Mesenchymal stem cell (in vitro differentiated cells and primary cell): Measurements from ENCODE around the gene CYP3A4.
"Not testable (repeated sequence)": the region's sequence is repeated elsewhere in the genome, so short reads cannot be mapped to it uniquely, and the experiment has no call there.

ENCODE experiments used
- DNase-seq: peaks from one replicate; pipeline ENCODE4 v3.0.0-alpha.2; 2013
- H2AFZ ChIP-seq: one replicate; pipeline ENCODE4 v1.6.1; 2013; ENCODE audit warnings: low read depth, mild to moderate bottlenecking, control low read depth, inconsistent platforms, low read length, moderate library complexity
- H2AK5ac ChIP-seq: 2 replicates; pipeline ENCODE4 v1.6.1; 2013; ENCODE audit warnings: low read length, moderate library complexity, mild to moderate bottlenecking, inconsistent platforms; ENCODE audit not compliant: severe bottlenecking
- H2BK120ac ChIP-seq: one replicate; pipeline ENCODE4 v1.6.1; 2013; ENCODE audit warnings: low read depth, mild to moderate bottlenecking, inconsistent platforms, low read length, moderate library complexity
- H2BK12ac ChIP-seq, 2 experiments: one replicate each; pipeline ENCODE4 v1.6.1; 2013; ENCODE audit warnings: inconsistent platforms in 2 of 2, low read length in 2 of 2, mild to moderate bottlenecking in 2 of 2, moderate library complexity in 2 of 2, control low read depth in 1 of 2
- H2BK15ac ChIP-seq: one replicate; pipeline ENCODE4 v1.6.1; 2013; ENCODE audit warnings: mild to moderate bottlenecking, low read depth, inconsistent platforms; ENCODE audit not compliant: poor library complexity, severe bottlenecking
- H2BK5ac ChIP-seq: 2 replicates; pipeline ENCODE4 v1.6.1; 2013; ENCODE audit warnings: low read depth, mild to moderate bottlenecking, low read length, control low read depth, inconsistent platforms; ENCODE audit not compliant: poor library complexity, severe bottlenecking
- H3K14ac ChIP-seq, 2 experiments: one replicate each; pipeline ENCODE4 v1.6.1; 2013; ENCODE audit warnings: inconsistent platforms in 2 of 2, low read length in 2 of 2, control low read depth in 1 of 2, mild to moderate bottlenecking in 1 of 2, moderate library complexity in 1 of 2
- H3K18ac ChIP-seq, 2 experiments: one replicate each; pipeline ENCODE4 v1.6.1; 2013; ENCODE audit warnings: inconsistent platforms in 2 of 2, low read length in 2 of 2, control low read depth in 1 of 2, low read depth in 1 of 2, mild to moderate bottlenecking in 1 of 2
- H3K23ac ChIP-seq, 2 experiments: one replicate each; pipeline ENCODE4 v1.6.1; 2013; ENCODE audit warnings: inconsistent platforms in 2 of 2, low read length in 2 of 2, mild to moderate bottlenecking in 2 of 2, moderate library complexity in 2 of 2, control low read depth in 1 of 2
- H3K27ac ChIP-seq: 2 replicates; pipeline ENCODE4 v1.5.1; 2013; ENCODE audit warnings: mild to moderate bottlenecking, moderate library complexity, low read length, control low read depth, inconsistent platforms; ENCODE audit not compliant: poor library complexity, severe bottlenecking
- H3K27me3 ChIP-seq, 2 experiments: 2 replicates each; pipeline versions ENCODE4 v1.6.1 to v1.7.0; 2013; ENCODE audit warnings: low read length in 2 of 2, mild to moderate bottlenecking in 2 of 2, moderate library complexity in 2 of 2, control low read depth in 1 of 2, inconsistent platforms in 1 of 2; ENCODE audit not compliant: control insufficient read depth in 1 of 2, insufficient read depth in 1 of 2
- H3K36me3 ChIP-seq, 2 experiments: 2 replicates each; pipeline versions ENCODE4 v1.6.1 to v1.7.0; 2013; ENCODE audit warnings: low read length in 2 of 2, control low read depth in 1 of 2, inconsistent platforms in 1 of 2, low read depth in 1 of 2, mild to moderate bottlenecking in 1 of 2; ENCODE audit not compliant: insufficient read depth in 2 of 2, control insufficient read depth in 1 of 2
- H3K4ac ChIP-seq, 2 experiments: one replicate each; pipeline ENCODE4 v1.6.1; 2013; ENCODE audit warnings: inconsistent platforms in 2 of 2, low read length in 2 of 2, mild to moderate bottlenecking in 2 of 2, moderate library complexity in 2 of 2, control low read depth in 1 of 2, low read depth in 1 of 2
- H3K4me1 ChIP-seq: 2 replicates; pipeline ENCODE4 v1.6.1; 2013; ENCODE audit warnings: low read depth, low read length, control low read depth; ENCODE audit not compliant: control insufficient read depth, insufficient read depth
- H3K4me2 ChIP-seq: 2 replicates; pipeline ENCODE4 v1.6.1; 2013; ENCODE audit warnings: low read length, mild to moderate bottlenecking, inconsistent platforms; ENCODE audit not compliant: poor library complexity, severe bottlenecking
- H3K4me3 ChIP-seq, 2 experiments: 2 replicates each; pipeline versions ENCODE4 v1.5.1 to v1.7.0; 2013; ENCODE audit warnings: low read length in 2 of 2, mild to moderate bottlenecking in 2 of 2, control low read depth in 1 of 2, low read depth in 1 of 2; ENCODE audit not compliant: insufficient read depth in 1 of 2
- H3K79me1 ChIP-seq: replicated peaks from 2 replicates; pipeline ENCODE4 v1.6.1; 2013; ENCODE audit warnings: mild to moderate bottlenecking, control low read depth, low read length, inconsistent platforms; ENCODE audit not compliant: poor library complexity, severe bottlenecking
- H3K9ac ChIP-seq: 2 replicates; pipeline ENCODE4 v1.7.0; 2013; ENCODE audit warnings: mild to moderate bottlenecking, low read length, moderate library complexity
- H3K9me3 ChIP-seq: 2 replicates; pipeline ENCODE4 v1.7.0; 2013; ENCODE audit warnings: mild to moderate bottlenecking, low read length; ENCODE audit not compliant: control insufficient read depth
- H4K8ac ChIP-seq: one replicate; pipeline ENCODE4 v1.6.1; 2013; ENCODE audit warnings: inconsistent platforms, mild to moderate bottlenecking, low read length, moderate library complexity
- H4K91ac ChIP-seq: one replicate; pipeline ENCODE4 v1.6.1; 2013; ENCODE audit warnings: mild to moderate bottlenecking, low read length, inconsistent platforms
- WGBS: methylation state at CpG from one replicate; pipeline ENCODE4 v1.1.7; 2013; ENCODE audit warnings: mixed read lengths; 5-methylcytosine and 5-hydroxymethylcytosine counted together

The CYP3A4 gene

DNA sequence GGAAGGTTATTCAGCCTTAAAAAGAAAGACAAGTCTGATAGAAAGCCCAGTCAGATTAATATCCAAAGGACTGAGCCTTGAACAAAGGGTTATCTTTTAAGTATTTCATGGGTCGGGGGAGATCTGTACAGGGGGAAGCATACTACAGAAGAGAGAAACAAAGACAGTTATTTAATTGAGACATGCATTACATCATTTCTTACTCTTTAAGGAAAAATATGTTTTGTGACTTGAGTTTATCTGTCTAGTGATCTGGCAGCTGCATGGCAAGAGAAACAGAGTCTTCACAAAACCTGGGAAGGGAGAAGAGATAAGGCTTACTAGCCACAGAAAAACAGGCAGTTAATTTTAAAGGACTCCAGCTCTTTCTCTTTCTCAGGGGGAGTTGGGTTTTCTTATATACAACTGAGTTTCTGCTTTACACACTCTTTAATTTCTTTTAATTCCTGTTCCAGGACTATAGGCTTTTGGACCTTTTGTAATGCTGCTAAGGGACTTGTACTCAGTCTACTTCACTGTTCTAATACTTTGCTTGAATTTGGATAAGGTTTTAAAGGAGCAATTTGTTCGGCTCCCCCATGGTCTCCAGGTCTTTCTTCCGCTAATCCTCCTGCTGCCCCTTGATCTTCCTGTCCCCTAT, 23.0 kb upstream of the CYP3A4 start:
- Histone ChIP-seq H3K4me1 (no peaks in the 10 kb centered on the region), H2AFZ (no peak overlapping the region), H2AK5ac (no peak overlapping the region), H3K9ac (no peak overlapping the region), H3K27ac (no peak overlapping the region), H3K27me3 (peaks cover 6 to 7% of the 10 kb centered on the region in 2 experiments), H4K91ac (no peak overlapping the region), H3K36me3 (no peaks in the 10 kb centered on the region), H3K18ac (no peak overlapping the region), H3K14ac (no peak overlapping the region), H2BK12ac (no peak overlapping the region), H3K9me3 (peaks cover 2% of the 10 kb centered on the region), H2BK5ac (no peak overlapping the region), H2BK15ac (no peak overlapping the region), H3K79me1 (no peaks in the 10 kb centered on the region), H3K23ac (no peak overlapping the region), H3K4me3 (no peak overlapping the region), H3K4me2 (no peak overlapping the region), H3K4ac (no peak overlapping the region), H4K8ac (no peak overlapping the region), H2BK120ac (no peak overlapping the region)
- 88% methylated on average over 2 of the region's 3 CpGs for WGBS
- DNase-seq: no peak

GRCh38 chr7:99805641-99806040, 21.7 kb upstream of the CYP3A4 start:
- H4K91ac ChIP-seq: no peak overlapping the region
- no peak overlapping the region for H3K4ac ChIP-seq
- no peaks in the 10 kb centered on the region for H3K4me1 ChIP-seq
- no peak overlapping the region for H3K4me2 ChIP-seq
- H2BK5ac ChIP-seq: no peak overlapping the region
- H2AFZ ChIP-seq: no peak overlapping the region
- no peaks in the 10 kb centered on the region for H3K36me3 ChIP-seq
- no peaks in the 10 kb centered on the region for H3K79me1 ChIP-seq
- no peak overlapping the region for H3K4me3 ChIP-seq
- H2BK12ac ChIP-seq: no peak overlapping the region
- H3K27ac ChIP-seq: no peak overlapping the region
- no peak overlapping the region for H4K8ac ChIP-seq
- DNase-seq: no peak
- no peak overlapping the region for H3K14ac ChIP-seq
- H3K9ac ChIP-seq: no peak overlapping the region
- H2BK15ac ChIP-seq: no peak overlapping the region
- 67% methylated on average over 1 of the region's 2 CpGs for WGBS
- no peak overlapping the region for H2AK5ac ChIP-seq
- H3K27me3 ChIP-seq: peaks cover 6 to 7% of the 10 kb centered on the region in 2 experiments
- H3K9me3 ChIP-seq: peaks cover 2% of the 10 kb centered on the region
- H2BK120ac ChIP-seq: no peak overlapping the region
- H3K18ac ChIP-seq: no peak overlapping the region
- H3K23ac ChIP-seq: no peak overlapping the region

DNA sequence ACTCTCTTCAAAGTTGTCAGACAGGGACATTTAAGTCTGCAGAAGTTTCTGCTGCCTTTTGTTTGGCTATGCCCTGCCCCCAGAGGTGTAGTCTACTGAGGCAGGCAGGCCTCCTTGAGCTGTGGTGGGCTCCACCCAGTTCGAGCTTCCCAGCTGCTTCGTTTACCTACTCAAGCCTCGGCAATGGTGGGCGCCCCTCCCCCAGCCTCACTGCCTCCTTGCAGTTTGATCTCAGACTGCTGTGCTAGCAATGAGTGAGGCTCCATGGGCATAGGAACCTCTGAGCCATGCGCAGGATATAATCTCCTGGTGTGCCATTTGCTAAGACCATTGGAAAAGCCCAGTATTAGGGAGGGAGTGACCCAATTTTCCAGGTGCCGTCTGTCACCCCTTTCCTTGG, 19.1 kb upstream of the CYP3A4 start:
- H3K36me3 ChIP-seq, DNase-seq, H3K79me1 ChIP-seq, H3K23ac ChIP-seq, H2AFZ ChIP-seq, H2BK5ac ChIP-seq, H3K9ac ChIP-seq, H2BK15ac ChIP-seq, H3K4me2 ChIP-seq, H3K27ac ChIP-seq, H2BK12ac ChIP-seq, H4K8ac ChIP-seq, H3K14ac ChIP-seq, H3K4me1 ChIP-seq, H3K9me3 ChIP-seq, H3K4me3 ChIP-seq, H3K27me3 ChIP-seq, H3K18ac ChIP-seq, H3K4ac ChIP-seq, H2BK120ac ChIP-seq, H4K91ac ChIP-seq, H2AK5ac ChIP-seq: not testable (repeated sequence)
- WGBS: 80% methylated on average over 6 of the region's 6 CpGs

- 40% methylated on average over 1 of the region's 3 CpGs for WGBS
- H2BK12ac ChIP-seq, H3K27ac ChIP-seq, H2BK5ac ChIP-seq, H3K23ac ChIP-seq, H4K8ac ChIP-seq, H3K27me3 ChIP-seq, H2BK120ac ChIP-seq, H2AFZ ChIP-seq, DNase-seq, H3K9ac ChIP-seq, H2AK5ac ChIP-seq, H4K91ac ChIP-seq, H3K18ac ChIP-seq, H3K9me3 ChIP-seq, H3K4me2 ChIP-seq, H3K14ac ChIP-seq, H3K4ac ChIP-seq, H3K36me3 ChIP-seq, H3K4me3 ChIP-seq, H2BK15ac ChIP-seq, H3K4me1 ChIP-seq, H3K79me1 ChIP-seq: not testable (repeated sequence)
Measured at GRCh38 chr7:99801407-99801806, 17.4 kb upstream of the CYP3A4 start.
